Endothelial cell of umbilical vein (primary cell): Measurements from ENCODE around the gene MICALL2. TPM values are rescaled to one million over a fixed set of nuclear protein-coding genes. Genes with fewer than 3 reads are reported as not detected.

Source experiments
- BruUV-seq: library from RNA; stranded (reverse); fragments of 400-500 nt; replicated peaks from 2 replicates; lab custom pipeline; 2021; lab: Mats Ljungman, UMichigan
- CTCF ChIA-PET: fragments of 300-600, 350-600 bp; sonication (Branson Sonifier 250); formaldehyde crosslinking; loops from one replicate; lab custom pipeline; 2021; ENCODE audit warnings: antibody characterized with exemption, inconsistent platforms; lab: Charles Lee
- POLR2A ChIA-PET: fragments of 300-600, 350-600 bp; sonication (Branson Sonifier 250); formaldehyde crosslinking; loops from one replicate; lab custom pipeline; 2021; ENCODE audit warnings: antibody characterized with exemption, inconsistent platforms; lab: Charles Lee
- DNase-seq: peaks from one replicate; pipeline ENCODE4 v3.0.0-alpha.2; 2011; ENCODE audit warnings: low read depth, low spot score
- FAIRE-seq: peaks from 2 replicates; lab custom pipeline; 2011; peaks lifted over from hg19 to GRCh38; lab: Jason Lieb, UNC
- H2AFZ ChIP-seq: 2 replicates; pipeline ENCODE4 v1.6.0; 2012; ENCODE audit warnings: low read depth, low read length, control low read depth, inconsistent platforms
- H3K27ac ChIP-seq: 2 replicates; pipeline ENCODE4 v1.5.1; 2011; ENCODE audit warnings: low read depth, mild to moderate bottlenecking, control low read depth, low read length, moderate library complexity; ENCODE audit not compliant: insufficient read depth
- H3K27me3 ChIP-seq, 2 experiments: 2 replicates each; pipeline versions ENCODE4 v1.6.0 to v1.6.1; 2011; ENCODE audit warnings: low read length in 2 of 2, mixed read lengths in 1 of 2; ENCODE audit not compliant: control insufficient read depth in 2 of 2, insufficient read depth in 2 of 2
- H3K36me3 ChIP-seq, 2 experiments: 2 replicates in 1 of 2; 3 replicates in 1 of 2; pipeline ENCODE4 v1.5.1; 2011; ENCODE audit warnings: low read length in 2 of 2, mild to moderate bottlenecking in 1 of 2, moderate library complexity in 1 of 2; ENCODE audit not compliant: control insufficient read depth in 2 of 2, insufficient read depth in 2 of 2; ENCODE audit errors: extremely low read depth in 1 of 2
- H3K4me1 ChIP-seq: 3 replicates; pipeline ENCODE4 v1.5.1; 2011; ENCODE audit warnings: mild to moderate bottlenecking, low read length; ENCODE audit not compliant: control insufficient read depth, insufficient read depth; ENCODE audit errors: extremely low read depth
- H3K4me2 ChIP-seq: 2 replicates; pipeline ENCODE4 v1.6.1; 2011; ENCODE audit warnings: low read length, control low read depth, mixed read lengths; ENCODE audit not compliant: insufficient read depth
- H3K4me3 ChIP-seq, 3 experiments: fragments of 200-600 bp in 1 of 3; sonication (generic), shearing (Covaris generic) in 1 of 3; replicated peaks in 1 of 3; 2 replicates each; pipeline ENCODE4 v1.5.1; 2011 to 2016; ENCODE audit warnings: control low read depth in 3 of 3, low read length in 3 of 3, mild to moderate bottlenecking in 2 of 3, inconsistent platforms in 1 of 3, low read depth in 1 of 3, moderate library complexity in 1 of 3; ENCODE audit not compliant: insufficient read depth in 1 of 3
- H3K79me2 ChIP-seq: 2 replicates; pipeline ENCODE4 v1.6.0; 2012; ENCODE audit warnings: low read length, inconsistent platforms; ENCODE audit not compliant: control insufficient read depth, insufficient read depth
- H3K9ac ChIP-seq: replicated peaks from 2 replicates; pipeline ENCODE3; 2011; ENCODE audit warnings: low read length, control low read depth; ENCODE audit not compliant: insufficient read depth; ENCODE audit errors: extremely low read depth
- H3K9me1 ChIP-seq: replicated peaks from 3 replicates; pipeline ENCODE4 v1.6.0; 2011; ENCODE audit warnings: mild to moderate bottlenecking, low read length; ENCODE audit not compliant: control insufficient read depth, insufficient read depth; ENCODE audit errors: extremely low read depth
- H3K9me3 ChIP-seq: replicated peaks from 2 replicates; pipeline ENCODE4 v1.5.1; 2012; ENCODE audit warnings: low read length, inconsistent platforms; ENCODE audit not compliant: control insufficient read depth, insufficient read depth
- H4K20me1 ChIP-seq: replicated peaks from 2 replicates; pipeline ENCODE3; 2011; ENCODE audit warnings: mild to moderate bottlenecking, low read length; ENCODE audit not compliant: control insufficient read depth, insufficient read depth; ENCODE audit errors: extremely low read depth
- EZH2 ChIP-seq: IDR thresholded peaks from 2 replicates; pipeline ENCODE4 v1.6.1; 2012; ENCODE audit warnings: borderline replicate concordance, low read depth, mild to moderate bottlenecking, moderate library complexity, low read length, inconsistent platforms; ENCODE audit not compliant: severe bottlenecking
- FOS ChIP-seq: IDR thresholded peaks from 2 replicates; pipeline ENCODE4 v1.6.1; 2011; ENCODE audit warnings: mild to moderate bottlenecking, low read length, moderate library complexity, borderline replicate concordance; ENCODE audit not compliant: insufficient read depth
- GATA2 ChIP-seq: IDR thresholded peaks from 2 replicates; pipeline ENCODE4 v1.7.0; 2011; ENCODE audit warnings: low read depth, mild to moderate bottlenecking, moderate library complexity, mixed read lengths, low read length; ENCODE audit not compliant: insufficient read length, insufficient read depth
- JUN ChIP-seq: IDR thresholded peaks from 2 replicates; pipeline ENCODE4 v1.6.1; 2011; ENCODE audit warnings: borderline replicate concordance, low read depth; ENCODE audit not compliant: insufficient read length, insufficient read depth
- MYC ChIP-seq: IDR thresholded peaks from one replicate; pipeline ENCODE4 v1.6.1; 2011; ENCODE audit warnings: mild to moderate bottlenecking, low read depth, low read length
- POLR2A ChIP-seq: IDR thresholded peaks from 2 replicates; pipeline ENCODE4 v1.6.1; 2012; ENCODE audit warnings: low read depth, mild to moderate bottlenecking, control low read depth, low read length
- POLR2AphosphoS5 ChIP-seq: IDR thresholded peaks from 2 replicates; pipeline ENCODE4 v1.6.1; 2012; ENCODE audit warnings: low read depth, mild to moderate bottlenecking, control low read depth, low read length, moderate library complexity; ENCODE audit not compliant: insufficient read depth
- dilution Hi-C: fragments of 300-500 bp; cut with MboI; formaldehyde crosslinking; loops from one replicate; pipeline ENCODE4 v1.15.0; 2019; ENCODE audit warnings: low sequenced_read_pairs; ENCODE audit not compliant: extremely low pct_ligation_motif_present
- intact Hi-C: fragments of 100-400 bp; cut with micrococcal nuclease; formaldehyde crosslinking; loops from one replicate; pipeline ENCODE4 v1.10.0; 2022
- polyA plus RNA-seq, 4 experiments: library from polyadenylated mRNA; depleted of rRNA in 3 of 4; stranded (reverse) in 3 of 4; unstranded in 1 of 4; fragments of >200 nt; gene quantifications; 2 replicates each; pipeline versions ENCODE4 v1.2.1 to v1.2.3, GENCODE V29; 2011 to 2012; ENCODE audit warnings: missing spikeins in 1 of 4
- total RNA-seq: library from RNA; stranded (reverse); gene quantifications from 2 replicates; pipeline ENCODE4 v1.2.3, GENCODE V29; 2021
- TF ChIP-seq, protein P1 (sequence below): IDR thresholded peaks from 2 replicates; pipeline ENCODE4 v1.6.1; 2011; ENCODE audit not compliant: insufficient read depth, insufficient read length
- TF ChIP-seq, protein P2 (sequence below), 2 donors: IDR thresholded peaks; 1 replicate in 1 of 2; 2 replicates in 1 of 2; pipeline ENCODE4 v1.5.1; 2011; ENCODE audit warnings: low read length in 2 of 2, mild to moderate bottlenecking in 2 of 2, moderate library complexity in 2 of 2, control low read depth in 1 of 2, inconsistent platforms in 1 of 2, low read depth in 1 of 2; ENCODE audit not compliant: insufficient read depth in 1 of 2; ENCODE audit errors: extremely low read depth in 1 of 2

The MICALL2 gene
- total and polyA plus RNA-seq, 2 donors (not counting 3 experiments of a cell fraction or from before 2014, with no cell fraction given): 29.8 to 46.3 TPM

DNA sequence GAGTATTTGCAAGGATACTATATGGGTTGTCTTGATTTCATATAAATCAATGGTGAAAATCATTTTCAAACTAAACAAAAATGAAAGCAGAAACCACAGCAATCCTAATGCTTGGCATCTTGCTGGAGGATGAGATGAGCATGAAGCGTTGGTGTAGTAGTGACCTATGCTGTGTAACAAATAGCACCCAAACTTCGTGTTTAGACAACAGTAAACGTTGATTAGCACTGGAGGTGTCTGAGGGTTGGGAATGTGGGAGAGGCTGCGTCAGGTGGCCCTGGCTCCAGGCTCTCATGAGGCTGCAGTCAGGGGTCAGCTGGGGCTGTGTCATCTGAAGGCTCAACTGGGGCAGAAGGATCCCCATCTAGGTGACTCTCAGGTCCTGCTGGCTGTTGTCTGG is 67.8 kb downstream of the MICALL2 start:
- DNase-seq (no peak), FAIRE-seq (no peak)
- Histone ChIP-seq H3K9ac (no peak overlapping the region), H3K27me3 (no peaks in the 10 kb centered on the region), H3K27ac (no peak overlapping the region), H3K4me1 (no peaks in the 10 kb centered on the region), H3K9me1 (no peaks in the 10 kb centered on the region), H3K4me3 (no peak overlapping the region), H3K4me2 (no peak overlapping the region), H4K20me1 (no peaks in the 10 kb centered on the region), H3K79me2 (no peaks in the 10 kb centered on the region), H2AFZ (no peak overlapping the region), H3K9me3 (no peaks in the 10 kb centered on the region), H3K36me3 (no peaks in the 10 kb centered on the region)
- ChIA-PET CTCF (no interaction called here), POLR2A (no interaction called here)
- BruUV-seq: no TSS peak
- no peak for TF ChIP-seq JUN
- TF ChIP-seq, protein P1, sequence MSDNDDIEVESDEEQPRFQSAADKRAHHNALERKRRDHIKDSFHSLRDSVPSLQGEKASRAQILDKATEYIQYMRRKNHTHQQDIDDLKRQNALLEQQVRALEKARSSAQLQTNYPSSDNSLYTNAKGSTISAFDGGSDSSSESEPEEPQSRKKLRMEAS: no peak
- no peak for TF ChIP-seq GATA2
- no peak for TF ChIP-seq POLR2AphosphoS5
- TF ChIP-seq EZH2: no peak
- TF ChIP-seq POLR2A: no peak
- TF ChIP-seq, protein P2, sequence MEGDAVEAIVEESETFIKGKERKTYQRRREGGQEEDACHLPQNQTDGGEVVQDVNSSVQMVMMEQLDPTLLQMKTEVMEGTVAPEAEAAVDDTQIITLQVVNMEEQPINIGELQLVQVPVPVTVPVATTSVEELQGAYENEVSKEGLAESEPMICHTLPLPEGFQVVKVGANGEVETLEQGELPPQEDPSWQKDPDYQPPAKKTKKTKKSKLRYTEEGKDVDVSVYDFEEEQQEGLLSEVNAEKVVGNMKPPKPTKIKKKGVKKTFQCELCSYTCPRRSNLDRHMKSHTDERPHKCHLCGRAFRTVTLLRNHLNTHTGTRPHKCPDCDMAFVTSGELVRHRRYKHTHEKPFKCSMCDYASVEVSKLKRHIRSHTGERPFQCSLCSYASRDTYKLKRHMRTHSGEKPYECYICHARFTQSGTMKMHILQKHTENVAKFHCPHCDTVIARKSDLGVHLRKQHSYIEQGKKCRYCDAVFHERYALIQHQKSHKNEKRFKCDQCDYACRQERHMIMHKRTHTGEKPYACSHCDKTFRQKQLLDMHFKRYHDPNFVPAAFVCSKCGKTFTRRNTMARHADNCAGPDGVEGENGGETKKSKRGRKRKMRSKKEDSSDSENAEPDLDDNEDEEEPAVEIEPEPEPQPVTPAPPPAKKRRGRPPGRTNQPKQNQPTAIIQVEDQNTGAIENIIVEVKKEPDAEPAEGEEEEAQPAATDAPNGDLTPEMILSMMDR (IDR thresholded peaks at IDR 0.05; ENCODE audit: extremely low read depth in 1 of 2, insufficient read depth in 1 of 2, low read depth in 1 of 2, low read length in 2 of 2): no peak
- no peak for TF ChIP-seq FOS
- TF ChIP-seq MYC: no peak
- dilution Hi-C loops: no loop called here
- intact Hi-C loops: no loop called here
